ENCODE results near the gene EDA2R.
A peak's percentile ranks its signal among the peaks of the same experiment; 100 is the strongest.

EDA2R gene

GRCh38 chrX:66638591-66639500 is at the start of gene EDA2R:
Gene EDA2R, minus strand, starts transcription at chrX:66639078. Its CDS starts 23,058 bp downstream, at chrX:66616020.
- DNase-seq (ENCODE audit: low read depth), result peak; percentile 38

- no peak for DNase-seq (ENCODE audit: low read depth)
These were observed 45.3 kb upstream of the EDA2R start for GRCh38 chrX:66684196-66684595.

- no peak for DNase-seq (ENCODE audit: low read depth)
These were observed 41.6 kb upstream of the EDA2R start for GRCh38 chrX:66680451-66680850.

GRCh38 chrX:66677430-66677829 is 38.6 kb upstream of the EDA2R start:
- DNase-seq (ENCODE audit: low read depth), result no peak

- DNase-seq (ENCODE audit: low read depth), result no peak
These were observed 38.1 kb upstream of the EDA2R start for GRCh38 chrX:66676990-66677389.

- no peak for DNase-seq (ENCODE audit: low read depth)
These were observed 37.5 kb upstream of the EDA2R start for GRCh38 chrX:66676413-66676812.

GRCh38 chrX:66675541-66675940 is 36.7 kb upstream of the EDA2R start:
- DNase-seq (ENCODE audit: low read depth), result no peak

GRCh38 chrX:66674506-66674905 is 35.6 kb upstream of the EDA2R start:
- no peak for DNase-seq (ENCODE audit: low read depth)

GRCh38 chrX:66672106-66672505 is 33.2 kb upstream of the EDA2R start:
- DNase-seq (ENCODE audit: low read depth), result no peak

GRCh38 chrX:66654411-66654810 is 15.5 kb upstream of the EDA2R start:
- DNase-seq (ENCODE audit: low read depth), result no peak

- DNase-seq (ENCODE audit: low read depth), result no peak
These were observed 3.5 kb downstream of the EDA2R start for GRCh38 chrX:66635360-66635759.

- no peak for DNase-seq (ENCODE audit: low read depth)
These were observed 4.6 kb downstream of the EDA2R start for GRCh38 chrX:66634272-66634671.

GRCh38 chrX:66633541-66633940 is 5.3 kb downstream of the EDA2R start:
- DNase-seq (ENCODE audit: low read depth), result no peak

GRCh38 chrX:66632981-66633380 is 5.9 kb downstream of the EDA2R start:
- DNase-seq (ENCODE audit: low read depth), result no peak

GRCh38 chrX:66632473-66632872 is 6.4 kb downstream of the EDA2R start:
- DNase-seq (ENCODE audit: low read depth), result no peak

- no peak for DNase-seq (ENCODE audit: low read depth)
These were observed 13.4 kb downstream of the EDA2R start for GRCh38 chrX:66625525-66625924.

- no peak for DNase-seq (ENCODE audit: low read depth)
These were observed 16.7 kb downstream of the EDA2R start for GRCh38 chrX:66622209-66622608.

- DNase-seq (ENCODE audit: low read depth), result no peak
These were observed 21.9 kb downstream of the EDA2R start for GRCh38 chrX:66616944-66617343.

GRCh38 chrX:66602381-66602938 is 36.4 kb downstream of the EDA2R start:
- no peak for DNase-seq (ENCODE audit: low read depth)

- DNase-seq (ENCODE audit: low read depth), result no peak
These were observed 37.4 kb downstream of the EDA2R start for GRCh38 chrX:66601522-66601921.

GRCh38 chrX:66579219-66579618 is 59.7 kb downstream of the EDA2R start:
- DNase-seq (ENCODE audit: low read depth), result no peak

GRCh38 chrX:66553973-66554372 is 84.9 kb downstream of the EDA2R start:
- DNase-seq (ENCODE audit: low read depth), result no peak

- no peak for DNase-seq (ENCODE audit: low read depth)
These were observed 91.0 kb downstream of the EDA2R start for GRCh38 chrX:66547847-66548369.
